Measurements from ENCODE around the gene POGK.

The POGK gene

DNA sequence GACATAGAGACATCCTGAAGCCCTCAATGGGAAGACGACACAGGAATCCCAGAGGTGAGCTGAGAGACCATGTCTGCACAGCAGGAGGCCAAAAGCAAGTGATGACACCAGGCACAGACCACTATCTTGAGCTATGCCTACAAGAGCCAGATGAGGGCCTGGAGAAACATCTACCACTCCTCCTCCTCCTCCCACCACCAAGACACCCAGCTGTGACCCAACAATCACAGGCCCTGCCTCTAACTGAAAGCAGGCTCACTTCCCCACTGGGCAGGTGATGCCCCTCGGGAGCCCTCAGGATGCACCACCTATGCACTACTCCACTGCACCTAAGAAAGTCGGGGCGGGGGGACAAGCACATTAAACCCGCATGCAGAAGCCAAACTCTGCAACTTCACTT, 20.3 kb downstream of the POGK start:
- H3K27ac Mint-ChIP-seq = no peak overlapping the region
- H3K4me1 Mint-ChIP-seq = no peaks in the 10 kb centered on the region
- H3K36me3 Mint-ChIP-seq (ENCODE audit: low read depth) = peaks cover 72% of the 10 kb centered on the region
- TF ChIP-seq, protein P1, sequence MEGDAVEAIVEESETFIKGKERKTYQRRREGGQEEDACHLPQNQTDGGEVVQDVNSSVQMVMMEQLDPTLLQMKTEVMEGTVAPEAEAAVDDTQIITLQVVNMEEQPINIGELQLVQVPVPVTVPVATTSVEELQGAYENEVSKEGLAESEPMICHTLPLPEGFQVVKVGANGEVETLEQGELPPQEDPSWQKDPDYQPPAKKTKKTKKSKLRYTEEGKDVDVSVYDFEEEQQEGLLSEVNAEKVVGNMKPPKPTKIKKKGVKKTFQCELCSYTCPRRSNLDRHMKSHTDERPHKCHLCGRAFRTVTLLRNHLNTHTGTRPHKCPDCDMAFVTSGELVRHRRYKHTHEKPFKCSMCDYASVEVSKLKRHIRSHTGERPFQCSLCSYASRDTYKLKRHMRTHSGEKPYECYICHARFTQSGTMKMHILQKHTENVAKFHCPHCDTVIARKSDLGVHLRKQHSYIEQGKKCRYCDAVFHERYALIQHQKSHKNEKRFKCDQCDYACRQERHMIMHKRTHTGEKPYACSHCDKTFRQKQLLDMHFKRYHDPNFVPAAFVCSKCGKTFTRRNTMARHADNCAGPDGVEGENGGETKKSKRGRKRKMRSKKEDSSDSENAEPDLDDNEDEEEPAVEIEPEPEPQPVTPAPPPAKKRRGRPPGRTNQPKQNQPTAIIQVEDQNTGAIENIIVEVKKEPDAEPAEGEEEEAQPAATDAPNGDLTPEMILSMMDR (IDR thresholded peaks at IDR 0.05; ENCODE audit: unreplicated experiment in 3 of 3) = no peak
- no peaks in the 10 kb centered on the region for H3K27me3 Mint-ChIP-seq (ENCODE audit: low read depth)
- no peaks in the 10 kb centered on the region for H3K9me3 Mint-ChIP-seq
- H3K4me3 Mint-ChIP-seq = no peak overlapping the region

DNA sequence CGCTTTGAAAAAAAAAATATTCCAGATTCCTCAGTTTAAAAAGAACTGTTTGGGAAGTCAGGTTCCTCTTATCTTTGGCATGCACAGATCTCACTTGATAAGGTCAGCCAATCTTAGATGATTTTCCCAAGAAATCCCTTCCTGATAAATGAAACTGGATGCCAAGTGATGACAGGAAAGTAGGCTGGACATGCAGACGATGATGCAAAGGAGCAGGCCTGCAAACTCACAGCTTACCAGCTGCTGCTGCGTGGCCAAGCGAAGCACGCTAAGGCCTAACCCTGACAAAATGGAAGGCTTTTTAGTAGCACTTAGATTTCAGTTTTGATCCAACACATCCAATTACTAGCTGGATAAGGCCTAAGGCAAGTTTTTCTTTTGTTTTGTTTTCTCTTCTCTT, 26.7 kb downstream of the POGK start:
- TF ChIP-seq, protein P1 (IDR thresholded peaks at IDR 0.05; ENCODE audit: unreplicated experiment in 3 of 3) = no peak
- peaks cover 53% of the 10 kb centered on the region for H3K36me3 Mint-ChIP-seq (ENCODE audit: low read depth)
- no peak overlapping the region for H3K4me3 Mint-ChIP-seq
- H3K9me3 Mint-ChIP-seq = no peaks in the 10 kb centered on the region
- no peaks in the 10 kb centered on the region for H3K27me3 Mint-ChIP-seq (ENCODE audit: low read depth)
- H3K4me1 Mint-ChIP-seq = no peaks in the 10 kb centered on the region
- H3K27ac Mint-ChIP-seq = no peak overlapping the region

DNA sequence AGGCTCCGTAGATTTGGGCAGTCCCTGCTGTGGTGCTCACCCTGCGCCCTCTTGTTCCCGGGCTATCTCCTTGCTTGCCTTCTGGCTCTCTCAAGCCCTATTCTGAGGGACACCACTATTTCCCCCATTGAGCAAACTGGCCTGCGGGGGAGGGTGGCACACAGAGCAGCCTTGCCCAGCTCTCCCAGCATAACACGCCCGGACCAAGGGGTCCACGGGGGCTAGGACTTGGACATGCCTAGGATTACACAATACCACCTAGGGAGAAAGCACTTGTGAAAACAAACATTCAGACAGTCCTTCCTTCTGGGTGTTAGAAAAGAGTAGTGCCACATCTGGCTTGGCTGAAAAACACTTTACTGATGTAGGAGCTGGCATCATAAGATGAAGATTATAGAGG, 29.4 kb downstream of the POGK start:
- Mint-ChIP-seq H3K4me3 (no peak overlapping the region), H3K27ac (no peak overlapping the region), H3K27me3 (ENCODE audit: low read depth) (no peaks in the 10 kb centered on the region), H3K36me3 (ENCODE audit: low read depth) (peaks cover 40% of the 10 kb centered on the region), H3K9me3 (no peaks in the 10 kb centered on the region), H3K4me1 (peaks cover 13% of the 10 kb centered on the region)
- TF ChIP-seq, protein P1 (IDR thresholded peaks at IDR 0.05; ENCODE audit: unreplicated experiment in 3 of 3) = no peak

DNA sequence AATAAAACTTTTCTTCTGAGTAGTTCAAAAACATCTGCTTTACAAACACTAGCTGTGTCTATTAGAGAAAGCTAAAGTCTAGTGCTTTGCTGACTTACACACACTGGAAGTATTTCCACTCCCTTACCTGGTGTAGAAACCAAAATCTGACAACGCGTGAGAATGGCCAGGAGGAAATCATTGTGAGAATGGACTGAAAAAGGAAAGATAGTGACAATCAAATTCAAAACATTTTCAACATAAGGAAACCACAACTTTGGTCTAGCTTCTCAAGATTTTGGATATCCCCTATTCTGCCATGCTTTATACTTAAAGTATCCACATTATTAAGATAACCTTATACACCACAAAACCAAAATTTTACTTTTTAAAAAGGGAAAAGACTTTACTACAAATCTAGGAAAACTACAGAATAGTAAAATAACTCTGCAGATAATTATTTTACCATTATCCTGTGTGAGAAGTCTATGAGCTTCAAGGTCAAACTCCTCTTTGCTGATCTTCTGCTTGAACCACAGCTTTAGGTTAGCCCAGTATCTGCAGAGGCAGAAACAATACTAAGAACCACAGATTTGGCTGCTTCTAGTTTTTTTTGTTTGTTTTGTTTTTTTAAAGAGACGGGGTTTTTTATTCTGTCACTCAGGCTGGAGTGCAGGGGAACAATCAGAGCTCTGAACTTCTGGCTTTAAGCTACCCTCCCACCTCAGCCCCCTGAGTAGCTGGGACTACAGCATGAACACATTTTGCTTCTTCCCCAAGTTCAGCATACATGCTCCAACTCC, 30.2 kb downstream of the POGK start:
- Mint-ChIP-seq H3K4me3 (no peak overlapping the region), H3K36me3 (ENCODE audit: low read depth) (peaks cover 32% of the 10 kb centered on the region), H3K4me1 (peaks cover 14% of the 10 kb centered on the region), H3K27me3 (ENCODE audit: low read depth) (no peaks in the 10 kb centered on the region), H3K9me3 (no peaks in the 10 kb centered on the region), H3K27ac (no peak overlapping the region)
- TF ChIP-seq, protein P1 (IDR thresholded peaks at IDR 0.05; ENCODE audit: unreplicated experiment in 3 of 3) = no peak

DNA sequence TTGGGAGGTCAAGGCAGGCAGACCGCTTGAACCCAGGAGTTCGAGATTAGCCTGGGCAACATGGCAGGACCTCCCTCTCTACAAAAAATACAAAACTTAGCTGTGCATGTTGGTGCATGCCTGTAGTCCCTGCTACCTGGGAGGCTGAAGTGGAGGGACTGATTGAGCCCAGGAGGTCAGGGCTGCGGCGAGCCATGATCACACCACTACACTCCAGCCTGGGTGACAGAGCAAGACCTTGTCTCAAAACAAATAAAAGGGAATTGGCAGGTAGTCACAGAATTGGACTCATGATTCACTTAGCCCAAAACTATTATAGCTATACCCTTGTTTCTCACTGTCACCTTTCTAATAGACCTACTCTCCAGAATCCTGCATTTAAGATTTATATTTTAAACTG, 31.3 kb downstream of the POGK start:
- Mint-ChIP-seq H3K27ac (no peak overlapping the region), H3K9me3 (no peaks in the 10 kb centered on the region), H3K27me3 (ENCODE audit: low read depth) (no peaks in the 10 kb centered on the region), H3K36me3 (ENCODE audit: low read depth) (peaks cover 30% of the 10 kb centered on the region), H3K4me1 (peaks cover 24% of the 10 kb centered on the region), H3K4me3 (no peak overlapping the region)
- TF ChIP-seq, protein P1 (IDR thresholded peaks at IDR 0.05; ENCODE audit: unreplicated experiment in 3 of 3) = no peak

DNA sequence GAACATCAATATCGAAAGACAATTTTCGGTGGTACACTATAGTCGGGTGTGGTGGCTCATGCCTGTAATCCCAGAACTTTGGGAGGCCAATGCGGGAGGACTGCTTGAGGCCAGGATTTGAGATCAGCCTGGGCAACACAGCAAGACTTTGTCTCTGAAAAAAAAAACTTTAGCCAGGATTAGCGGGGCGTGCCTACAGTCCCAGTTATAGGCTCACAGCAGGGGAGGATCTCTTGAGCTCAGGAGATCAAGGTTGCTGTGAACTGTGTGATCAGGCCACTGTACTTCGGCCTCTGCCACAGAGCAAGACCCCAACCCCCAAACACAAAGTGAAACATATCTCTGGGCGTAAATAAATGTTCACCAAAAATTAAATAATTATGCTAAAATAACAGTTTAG, 35.2 kb downstream of the POGK start:
- H3K36me3 Mint-ChIP-seq (ENCODE audit: low read depth) = peaks cover 4% of the 10 kb centered on the region
- peak overlapping the region in 1 of 3 experiments; percentile 30 for H3K27ac Mint-ChIP-seq
- H3K4me3 Mint-ChIP-seq = peak overlapping the region; percentile 54 to 91 (median 57)
- H3K4me1 Mint-ChIP-seq = peaks cover 24% of the 10 kb centered on the region
- H3K9me3 Mint-ChIP-seq = no peaks in the 10 kb centered on the region
- peaks cover 4% of the 10 kb centered on the region for H3K27me3 Mint-ChIP-seq (ENCODE audit: low read depth)
- TF ChIP-seq, protein P1 (IDR thresholded peaks at IDR 0.05; ENCODE audit: unreplicated experiment in 3 of 3) = no peak
